Measurements from ENCODE around the gene HNRNPC.
"Not testable (repeated sequence)": the region's sequence is repeated elsewhere in the genome, so short reads cannot be mapped to it uniquely, and the experiment has no call there.

The HNRNPC gene

GRCh38 chr14:21269252-21270046 lies at the start of gene HNRNPC:
HNRNPC (minus strand) TSS chr14:21269442; CDS start chr14:21234193, 35,249 bp downstream.
- peak; percentile 98 for DNase-seq

- peak; percentile 9 for DNase-seq
Observed at GRCh38 chr14:21317398-21317797, 48.2 kb upstream of the HNRNPC start.

- DNase-seq, result no peak
Observed at GRCh38 chr14:21313512-21313911, 44.3 kb upstream of the HNRNPC start.

GRCh38 chr14:21311614-21312013 lies 42.4 kb upstream of the HNRNPC start:
- DNase-seq, result no peak

- no peak for DNase-seq
Observed at GRCh38 chr14:21309956-21310355, 40.7 kb upstream of the HNRNPC start.

- no peak for DNase-seq
Observed at GRCh38 chr14:21309238-21309636, 40.0 kb upstream of the HNRNPC start.

- peak; percentile 49 for DNase-seq
Observed at GRCh38 chr14:21308479-21309237, 39.4 kb upstream of the HNRNPC start.

- no peak for DNase-seq
Observed at GRCh38 chr14:21308132-21308478, 38.9 kb upstream of the HNRNPC start.

- DNase-seq, result no peak
Observed at GRCh38 chr14:21307637-21308036, 38.4 kb upstream of the HNRNPC start.

GRCh38 chr14:21302836-21303140 lies 33.5 kb upstream of the HNRNPC start:
- not testable (repeated sequence) for DNase-seq

- DNase-seq, result no peak
Observed at GRCh38 chr14:21302013-21302835, 33.0 kb upstream of the HNRNPC start.

- peak; percentile 16 for DNase-seq
Observed at GRCh38 chr14:21300892-21301291, 31.6 kb upstream of the HNRNPC start.

- no peak for DNase-seq
Observed at GRCh38 chr14:21299562-21300130, 30.4 kb upstream of the HNRNPC start.

- DNase-seq, result no peak
Observed at GRCh38 chr14:21298358-21298757, 29.1 kb upstream of the HNRNPC start.

GRCh38 chr14:21294026-21294425 lies 24.8 kb upstream of the HNRNPC start:
- DNase-seq, result not testable (repeated sequence)

GRCh38 chr14:21287168-21287567 lies 17.9 kb upstream of the HNRNPC start:
- DNase-seq, result no peak

- not testable (repeated sequence) for DNase-seq
Observed at GRCh38 chr14:21286516-21286915, 17.3 kb upstream of the HNRNPC start.

- not testable (repeated sequence) for DNase-seq
Observed at GRCh38 chr14:21281917-21282316, 12.7 kb upstream of the HNRNPC start.

GRCh38 chr14:21279783-21280182 lies 10.5 kb upstream of the HNRNPC start, which contains the start of gene RPGRIP1:
RPGRIP1 (plus strand) TSS chr14:21280083; CDS start chr14:21287977, 7,894 bp downstream.
- DNase-seq, result no peak

- no peak for DNase-seq
Observed at GRCh38 chr14:21278632-21279031, 9.4 kb upstream of the HNRNPC start.

GRCh38 chr14:21275261-21275858 lies 6.1 kb upstream of the HNRNPC start:
- no peak for DNase-seq

GRCh38 chr14:21272661-21273060 lies 3.4 kb upstream of the HNRNPC start:
- DNase-seq, result not testable (repeated sequence)
